CD8-positive, alpha-beta memory T cell (primary cell): ENCODE data around the gene NDRG4. TPM values are rescaled to one million over a fixed set of nuclear protein-coding genes. Genes with fewer than 3 reads are reported as not detected.

Source experiments
- CTCF ChIA-PET: fragments of 350-600 bp; sonication (Branson Sonifier 250); formaldehyde crosslinking; loops from one replicate; lab custom pipeline; 2021; ENCODE audit warnings: antibody characterized with exemption; lab: Charles Lee
- POLR2A ChIA-PET: fragments of 350-600 bp; sonication (Branson Sonifier 250); formaldehyde crosslinking; loops from one replicate; lab custom pipeline; 2021; ENCODE audit warnings: antibody characterized with exemption; lab: Charles Lee
- DNase-seq, 5 donors: peaks; one replicate each; pipeline versions ENCODE4 v3.0.0 to v3.0.0-alpha.2; 2020 to 2022; ENCODE audit warnings: mixed read lengths in 1 of 5
- H3K27ac ChIP-seq: one replicate; pipeline ENCODE4 v1.7.0; 2013; ENCODE audit warnings: low read depth, mild to moderate bottlenecking, low read length, moderate library complexity
- H3K27me3 ChIP-seq: 2 replicates; pipeline ENCODE4 v1.7.0; 2013; ENCODE audit warnings: low read length, mild to moderate bottlenecking; ENCODE audit not compliant: insufficient read depth, poor library complexity, severe bottlenecking
- H3K36me3 ChIP-seq: 2 replicates; pipeline ENCODE4 v1.7.0; 2013; ENCODE audit warnings: mild to moderate bottlenecking, low read length, moderate library complexity; ENCODE audit not compliant: insufficient read depth
- H3K4me1 ChIP-seq: 2 replicates; pipeline ENCODE4 v1.7.0; 2013; ENCODE audit warnings: mild to moderate bottlenecking, low read length, moderate library complexity; ENCODE audit not compliant: insufficient read depth
- H3K4me3 ChIP-seq: 2 replicates; pipeline ENCODE4 v1.7.0; 2013; ENCODE audit warnings: mild to moderate bottlenecking, low read length
- H3K9me3 ChIP-seq: 2 replicates; pipeline ENCODE4 v1.7.0; 2013; ENCODE audit warnings: mild to moderate bottlenecking, low read length
- H3K27ac Mint-ChIP-seq, 8 donors: one replicate each; pipeline ENCODE4 v1.8.0; 2020 to 2021; ENCODE audit warnings: mixed read lengths in 8 of 8, mild to moderate bottlenecking in 6 of 8, inconsistent platforms in 3 of 8, moderate library complexity in 3 of 8
- H3K27me3 Mint-ChIP-seq, 2 donors: one replicate each; pipeline ENCODE4 v1.8.0; 2020 to 2021; ENCODE audit warnings: mixed read lengths in 2 of 2, mild to moderate bottlenecking in 1 of 2, moderate library complexity in 1 of 2
- H3K36me3 Mint-ChIP-seq, 3 donors: one replicate each; pipeline ENCODE4 v1.8.0; 2020 to 2021; ENCODE audit warnings: mixed read lengths in 3 of 3, inconsistent platforms in 1 of 3, mild to moderate bottlenecking in 1 of 3
- H3K4me1 Mint-ChIP-seq, 3 donors: one replicate each; pipeline ENCODE4 v1.8.0; 2020 to 2021; ENCODE audit warnings: mixed read lengths in 3 of 3, inconsistent platforms in 1 of 3, mild to moderate bottlenecking in 1 of 3
- H3K4me3 Mint-ChIP-seq, 7 donors: one replicate each; pipeline ENCODE4 v1.8.0; 2020 to 2021; ENCODE audit warnings: mixed read lengths in 7 of 7, mild to moderate bottlenecking in 6 of 7, moderate library complexity in 4 of 7, inconsistent platforms in 2 of 7
- H3K9me3 Mint-ChIP-seq, 5 donors: one replicate each; pipeline ENCODE4 v1.8.0; 2020 to 2022; ENCODE audit warnings: mixed read lengths in 5 of 5, mild to moderate bottlenecking in 3 of 5, moderate library complexity in 2 of 5, inconsistent platforms in 1 of 5
- polyA plus RNA-seq: library from polyadenylated mRNA; unstranded; fragments of 300-500 nt; fragmentation: Illumina TruSeq; gene quantifications from one replicate; pipeline ENCODE4 v1.2.3, GENCODE V29; 2021
- total RNA-seq, 2 experiments: library from RNA; stranded (reverse); gene quantifications; one replicate each; pipeline ENCODE4 v1.2.3, GENCODE V29; 2021

NDRG4 gene
- total and polyA plus RNA-seq, 3 experiments from 2014 or later: 0.63 to 2.4 (median 1.6) TPM

DNA sequence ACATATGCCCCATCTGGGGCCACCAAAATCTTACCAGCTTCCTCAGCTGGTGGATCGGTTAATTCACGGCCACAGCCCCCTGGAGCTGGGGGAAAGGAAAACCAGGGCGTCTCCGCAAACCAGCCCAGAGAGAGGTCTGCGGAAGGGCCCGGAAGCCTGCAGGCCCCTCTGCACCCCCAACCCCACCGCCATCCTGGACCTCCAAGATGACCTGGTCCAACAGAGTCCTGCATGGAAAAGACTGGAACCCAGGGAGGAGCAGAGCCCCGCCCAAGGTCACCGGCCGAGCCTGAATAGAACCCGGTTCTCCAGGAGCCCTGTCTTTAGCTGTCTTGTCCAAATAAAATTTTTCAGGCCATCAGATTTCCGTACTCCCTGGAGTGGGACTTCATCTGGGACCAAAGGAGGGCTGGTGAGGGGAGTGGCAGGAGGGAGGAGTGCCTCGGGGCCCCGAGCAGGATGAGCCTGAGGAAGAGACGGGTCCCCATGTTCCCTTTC lies 37.4 kb upstream of the NDRG4 start:
- Mint-ChIP-seq H3K9me3 (no peaks in the 10 kb centered on the region), H3K27me3 (peaks cover 46 to 53% of the 10 kb centered on the region in 2 donors), H3K4me1 (peaks cover 8 to 9% (median 8%) of the 10 kb centered on the region in 3 donors), H3K36me3 (no peaks in the 10 kb centered on the region), H3K27ac (no peak overlapping the region), H3K4me3 (peak overlapping the region; percentile 43 to 91 (median 57))
- DNase-seq: no peak
- Histone ChIP-seq H3K9me3 (no peaks in the 10 kb centered on the region), H3K4me3 (no peak overlapping the region), H3K27ac (no peak overlapping the region), H3K36me3 (no peaks in the 10 kb centered on the region), H3K27me3 (peaks cover 23% of the 10 kb centered on the region), H3K4me1 (no peaks in the 10 kb centered on the region)
- POLR2A ChIA-PET: no interaction called here
- CTCF ChIA-PET: no interaction called here

DNA sequence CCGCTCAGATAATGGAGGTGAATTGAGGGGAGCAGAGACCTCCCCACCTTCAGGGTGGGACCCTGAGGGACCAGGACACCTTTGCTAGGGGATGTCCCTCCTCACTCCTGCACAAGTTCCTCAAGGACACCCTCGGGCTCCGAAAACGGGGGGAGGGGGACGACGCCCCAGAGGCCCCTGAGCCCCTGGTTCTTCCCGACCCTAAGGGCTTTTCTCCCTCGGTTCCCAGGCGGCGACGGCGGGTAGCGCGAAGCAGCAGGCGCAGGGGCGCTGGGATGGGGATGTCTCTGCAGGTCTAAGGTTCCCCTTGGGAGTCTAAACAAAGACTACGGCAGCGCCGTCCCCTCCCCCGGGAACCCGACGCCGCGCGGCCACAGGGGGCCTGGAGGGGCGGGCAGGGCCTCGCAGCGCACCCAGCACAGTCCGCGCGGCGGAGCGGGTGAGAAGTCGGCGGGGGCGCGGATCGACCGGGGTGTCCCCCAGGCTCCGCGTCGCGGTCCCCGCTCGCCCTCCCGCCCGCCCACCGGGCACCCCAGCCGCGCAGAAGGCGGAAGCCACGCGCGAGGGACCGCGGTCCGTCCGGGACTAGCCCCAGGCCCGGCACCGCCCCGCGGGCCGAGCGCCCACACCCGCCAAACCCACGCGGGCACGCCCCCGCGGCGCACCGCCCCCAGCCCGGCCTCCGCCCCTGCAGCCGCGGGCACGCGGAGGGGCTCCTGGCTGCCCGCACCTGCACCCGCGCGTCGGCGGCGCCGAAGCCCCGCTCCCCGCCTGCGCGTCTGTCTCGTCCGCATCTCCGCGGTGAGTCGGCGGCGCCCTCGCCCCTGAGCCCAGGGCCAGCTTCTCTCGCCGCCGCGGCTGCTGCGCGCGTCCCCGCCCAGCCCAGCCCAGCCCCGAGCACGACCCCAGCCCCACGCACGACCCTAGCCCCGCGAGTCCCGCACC lies 36.7 kb upstream of the NDRG4 start:
- H3K4me1 ChIP-seq: no peaks in the 10 kb centered on the region
- ChIA-PET POLR2A (no interaction called here), CTCF (no interaction called here)
- no peak for DNase-seq
- H3K27ac ChIP-seq: no peak overlapping the region
- H3K4me3 ChIP-seq: no peak overlapping the region
- H3K4me1 Mint-ChIP-seq: peaks cover 8 to 9% (median 8%) of the 10 kb centered on the region in 3 donors
- H3K36me3 Mint-ChIP-seq: no peaks in the 10 kb centered on the region
- peaks cover 23% of the 10 kb centered on the region for H3K27me3 ChIP-seq
- H3K9me3 Mint-ChIP-seq: no peaks in the 10 kb centered on the region
- no peaks in the 10 kb centered on the region for H3K36me3 ChIP-seq
- H3K27ac Mint-ChIP-seq: no peak overlapping the region
- H3K27me3 Mint-ChIP-seq: peaks cover 46 to 61% of the 10 kb centered on the region in 2 donors
- peak overlapping the region in 4 of 7 donors; percentile 23 to 91 (median 59) for H3K4me3 Mint-ChIP-seq
- H3K9me3 ChIP-seq: no peaks in the 10 kb centered on the region

DNA sequence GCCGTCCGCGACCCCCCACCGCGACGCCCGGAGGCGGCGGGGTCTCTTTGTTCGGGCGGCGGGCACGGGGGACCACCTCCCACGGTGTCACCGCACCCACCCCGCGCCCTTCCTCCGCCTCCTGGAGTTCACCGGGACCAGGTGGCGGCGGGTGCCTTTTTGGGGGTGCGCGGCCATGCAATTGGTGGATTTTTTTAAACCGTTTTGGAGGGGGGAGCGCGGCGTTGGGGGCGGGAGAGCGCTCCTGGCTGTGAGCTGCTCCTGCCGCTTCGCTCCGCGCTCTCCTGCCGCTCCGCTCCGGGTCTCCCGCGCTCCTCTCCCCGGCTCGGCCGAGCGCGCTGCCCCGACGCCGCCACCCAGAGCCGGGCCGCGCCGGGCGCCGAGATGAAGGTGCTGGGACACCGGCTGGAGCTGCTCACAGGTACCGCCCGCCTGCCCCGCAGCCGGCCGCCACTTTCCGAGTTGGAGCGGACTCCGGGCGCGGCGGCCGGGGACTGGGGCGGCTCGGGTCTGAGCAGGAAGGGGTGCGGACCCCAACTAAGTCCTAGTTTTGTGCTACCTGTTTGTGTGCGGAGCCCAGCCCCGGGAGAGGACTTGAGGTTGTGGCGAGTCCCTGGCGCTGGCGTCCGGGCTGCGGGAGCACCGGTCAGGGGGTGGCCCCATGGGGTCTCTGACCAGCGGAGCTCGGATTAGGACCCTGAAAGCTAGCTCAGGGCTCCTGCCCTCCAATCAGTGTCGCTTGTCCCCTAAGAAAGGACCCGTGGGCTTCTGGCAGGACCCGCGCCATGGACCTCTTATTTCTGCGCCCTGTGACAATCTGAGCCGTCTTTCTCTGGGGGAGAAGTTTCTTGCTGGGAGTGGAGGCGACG lies 35.7 kb upstream of the NDRG4 start:
- H3K9me3 ChIP-seq: no peaks in the 10 kb centered on the region
- DNase-seq: no peak
- peaks cover 23% of the 10 kb centered on the region for H3K27me3 ChIP-seq
- Mint-ChIP-seq H3K4me3 (peak overlapping the region in 6 of 7 donors; percentile 34 to 69 (median 54)), H3K9me3 (no peaks in the 10 kb centered on the region), H3K27ac (peak overlapping the region in 1 of 8 donors; percentile 53), H3K27me3 (peaks cover 43 to 67% of the 10 kb centered on the region in 2 donors), H3K4me1 (peaks cover 8 to 9% (median 8%) of the 10 kb centered on the region in 3 donors), H3K36me3 (no peaks in the 10 kb centered on the region)
- no peak overlapping the region for H3K27ac ChIP-seq
- no peaks in the 10 kb centered on the region for H3K36me3 ChIP-seq
- POLR2A ChIA-PET: no interaction called here
- H3K4me3 ChIP-seq: no peak overlapping the region
- no peaks in the 10 kb centered on the region for H3K4me1 ChIP-seq
- CTCF ChIA-PET: interaction anchor here (1.4 kb wide), 1 partner anchor 128 kb away, joined by 3 read pairs; no protein-coding TSS in a partner anchor

DNA sequence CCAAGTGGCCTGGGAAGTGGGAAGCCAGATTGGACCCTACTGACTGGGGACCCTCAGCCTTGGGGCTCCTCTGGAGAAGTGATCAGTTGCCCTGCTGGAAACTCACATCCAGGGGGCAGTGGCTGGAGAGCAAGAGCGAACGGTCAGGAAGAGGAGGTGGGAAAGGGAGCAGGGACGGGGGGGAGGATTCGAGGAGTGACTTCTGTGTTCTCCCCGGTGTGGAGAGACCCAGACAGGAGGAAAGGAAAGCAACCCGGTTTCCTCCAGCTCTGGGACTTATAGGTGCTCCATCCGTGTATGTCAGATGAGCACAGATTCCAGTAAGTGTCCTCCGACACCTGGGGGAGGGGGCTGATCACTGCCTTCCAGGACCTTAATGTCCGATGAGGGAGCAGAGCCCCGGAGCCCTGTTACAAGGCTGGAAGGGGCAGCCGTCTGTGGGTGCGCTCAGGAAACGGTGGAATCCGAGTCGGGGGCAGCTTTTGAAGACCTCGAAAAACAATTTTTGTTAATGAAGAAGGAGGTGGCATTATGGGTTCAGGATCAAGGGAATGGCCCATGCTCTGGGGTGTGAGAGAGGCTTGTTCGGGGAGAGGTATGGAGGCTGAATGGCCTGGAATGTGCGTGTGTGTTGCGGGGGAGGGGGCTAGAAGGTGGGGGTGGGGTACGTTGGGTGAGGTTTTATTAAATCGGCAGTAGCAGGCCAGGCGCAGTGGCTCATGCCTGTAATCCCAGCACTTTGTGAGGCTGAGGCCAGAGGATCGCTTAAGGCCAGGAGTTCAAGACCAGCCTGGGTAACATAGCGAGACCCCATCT lies 34.8 kb upstream of the NDRG4 start:
- H3K27ac ChIP-seq: no peak overlapping the region
- ChIA-PET CTCF (interaction anchor here (1.4 kb wide), 1 partner anchor 129 kb away, joined by 3 read pairs; no protein-coding TSS in a partner anchor), POLR2A (no interaction called here)
- H3K27me3 Mint-ChIP-seq: peaks cover 42 to 72% of the 10 kb centered on the region in 2 donors
- H3K9me3 ChIP-seq: no peaks in the 10 kb centered on the region
- H3K4me3 Mint-ChIP-seq: peak overlapping the region; percentile 24 to 69 (median 41)
- H3K36me3 Mint-ChIP-seq: no peaks in the 10 kb centered on the region
- H3K27ac Mint-ChIP-seq: peak overlapping the region in 1 of 8 donors; percentile 53
- no peaks in the 10 kb centered on the region for H3K4me1 ChIP-seq
- H3K36me3 ChIP-seq: no peaks in the 10 kb centered on the region
- no peak overlapping the region for H3K4me3 ChIP-seq
- peaks cover 23% of the 10 kb centered on the region for H3K27me3 ChIP-seq
- H3K9me3 Mint-ChIP-seq: no peaks in the 10 kb centered on the region
- H3K4me1 Mint-ChIP-seq: peaks cover 8 to 9% (median 8%) of the 10 kb centered on the region in 3 donors
- DNase-seq: no peak

DNA sequence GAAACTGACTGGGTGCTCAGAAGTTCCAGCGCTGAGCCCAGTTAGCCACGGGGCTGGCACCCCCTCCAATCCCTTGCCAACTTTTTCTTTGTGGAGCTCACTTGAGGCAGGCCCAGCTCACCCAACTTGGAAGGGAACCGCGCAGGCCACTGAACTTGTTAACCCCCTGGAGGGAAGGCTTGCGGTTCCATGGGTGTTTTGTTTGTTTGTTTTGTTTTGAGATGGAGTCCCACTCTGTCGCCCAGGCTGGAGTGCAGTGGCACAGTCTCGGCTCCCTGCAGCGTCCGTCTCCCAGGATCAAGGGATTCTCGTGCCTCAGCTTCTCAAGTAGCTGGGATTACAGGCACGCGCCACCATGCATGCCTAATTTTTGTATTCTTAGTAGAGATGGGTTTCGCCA lies 34.1 kb upstream of the NDRG4 start:
- CTCF ChIA-PET: interaction anchor here (1.4 kb wide), 1 partner anchor 129 kb away, joined by 3 read pairs; no protein-coding TSS in a partner anchor
- H3K36me3 Mint-ChIP-seq: no peaks in the 10 kb centered on the region
- POLR2A ChIA-PET: no interaction called here

DNA sequence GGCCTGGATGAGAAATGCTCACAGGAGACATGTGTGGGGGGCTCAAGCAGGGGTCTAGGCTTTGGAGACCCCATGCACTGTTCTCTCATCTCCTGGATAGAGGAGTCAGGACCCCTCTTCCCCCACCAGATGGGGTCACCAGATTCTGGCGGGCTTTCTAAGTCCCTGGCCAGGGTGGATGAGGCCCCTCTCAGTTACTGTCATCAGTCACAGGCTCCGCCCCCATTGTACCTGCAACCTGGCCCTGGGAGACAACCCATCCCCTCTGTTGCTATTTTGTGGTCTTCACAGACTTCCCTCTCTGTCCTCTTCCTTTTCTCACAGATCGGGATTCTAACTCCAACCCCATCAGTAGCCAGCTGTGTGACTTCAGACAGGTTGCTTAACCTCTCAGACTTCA lies 33.5 kb upstream of the NDRG4 start:
- ChIA-PET POLR2A (no interaction called here), CTCF (no interaction called here)
- peaks cover 35 to 69% of the 10 kb centered on the region in 2 donors for H3K27me3 Mint-ChIP-seq
- peak overlapping the region in 2 of 7 donors; percentile 32 to 34 for H3K4me3 Mint-ChIP-seq
- Histone ChIP-seq H3K9me3 (no peaks in the 10 kb centered on the region), H3K27ac (no peak overlapping the region), H3K27me3 (peaks cover 23% of the 10 kb centered on the region), H3K4me1 (no peaks in the 10 kb centered on the region), H3K36me3 (no peaks in the 10 kb centered on the region), H3K4me3 (no peak overlapping the region)
- no peaks in the 10 kb centered on the region for H3K36me3 Mint-ChIP-seq
- no peak for DNase-seq
- H3K9me3 Mint-ChIP-seq: no peaks in the 10 kb centered on the region
- H3K27ac Mint-ChIP-seq: no peak overlapping the region
- peaks cover 8 to 9% (median 8%) of the 10 kb centered on the region in 3 donors for H3K4me1 Mint-ChIP-seq

More for the DNA sequence above, 34.1 kb upstream of the NDRG4 start:
- Histone ChIP-seq H3K4me3 (no peak overlapping the region), H3K36me3 (no peaks in the 10 kb centered on the region), H3K9me3 (no peaks in the 10 kb centered on the region), H3K27me3 (peaks cover 23% of the 10 kb centered on the region), H3K27ac (no peak overlapping the region), H3K4me1 (no peaks in the 10 kb centered on the region)
- H3K27ac Mint-ChIP-seq: no peak overlapping the region
- no peak overlapping the region for H3K4me3 Mint-ChIP-seq
- DNase-seq: no peak
- peaks cover 8 to 9% (median 8%) of the 10 kb centered on the region in 3 donors for H3K4me1 Mint-ChIP-seq
- H3K9me3 Mint-ChIP-seq: no peaks in the 10 kb centered on the region
- H3K27me3 Mint-ChIP-seq: peaks cover 39 to 73% of the 10 kb centered on the region in 2 donors

DNA sequence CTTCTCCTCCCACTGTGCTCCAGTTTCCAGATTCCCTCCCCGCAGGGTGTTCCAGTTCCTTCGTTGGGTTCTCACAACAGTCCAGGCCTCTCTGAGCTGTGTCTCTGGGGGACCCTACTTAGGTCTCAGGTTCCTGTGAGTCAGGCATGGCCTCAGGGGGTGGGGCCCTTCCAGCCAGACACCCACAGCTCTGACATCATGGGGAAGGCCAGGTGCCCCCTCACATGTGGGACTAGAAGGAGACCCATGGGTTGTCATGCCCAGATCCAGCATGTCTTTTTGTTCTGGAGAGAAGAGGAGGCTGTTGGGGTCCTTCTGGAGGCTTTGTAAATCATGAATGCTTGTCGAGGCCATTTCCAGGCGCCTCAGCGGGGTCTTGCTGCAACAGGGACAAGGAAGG lies 32.0 kb upstream of the NDRG4 start:
- H3K36me3 Mint-ChIP-seq: no peaks in the 10 kb centered on the region

More for the DNA sequence above, 32.0 kb upstream of the NDRG4 start:
- H3K9me3 Mint-ChIP-seq: no peaks in the 10 kb centered on the region
- POLR2A ChIA-PET: no interaction called here
- no peak for DNase-seq
- no peak overlapping the region for H3K27ac ChIP-seq
- no peaks in the 10 kb centered on the region for H3K9me3 ChIP-seq
- peaks cover 33 to 59% of the 10 kb centered on the region in 2 donors for H3K27me3 Mint-ChIP-seq
- H3K36me3 ChIP-seq: no peaks in the 10 kb centered on the region
- no peak overlapping the region for H3K4me3 Mint-ChIP-seq
- H3K4me1 Mint-ChIP-seq: peaks cover 6 to 9% (median 6%) of the 10 kb centered on the region in 3 donors
- H3K27ac Mint-ChIP-seq: peak overlapping the region in 1 of 8 donors; percentile 3
- CTCF ChIA-PET: no interaction called here
- peaks cover 14% of the 10 kb centered on the region for H3K27me3 ChIP-seq
- H3K4me3 ChIP-seq: no peak overlapping the region
- no peaks in the 10 kb centered on the region for H3K4me1 ChIP-seq
